Esophagus squamous epithelium (tissue), 4 donors: ENCODE results near the gene GMNN.
"Not testable (repeated sequence)": the region's sequence is repeated elsewhere in the genome, so short reads cannot be mapped to it uniquely, and the experiment has no call there.

Experiments
- POLR2A ChIP-seq, 4 donors: fragments of 450-650 bp; IDR thresholded peaks; one replicate each; pipeline ENCODE4 v1.6.1; 2017; ENCODE audit warnings: antibody characterized with exemption in 4 of 4, mild to moderate bottlenecking in 4 of 4, moderate library complexity in 3 of 4
- TF ChIP-seq, protein P1 (sequence below), 6 experiments: fragments of 450-650 bp in 4 of 6; fragments of 200-600 bp in 2 of 6; sonication (generic) in 2 of 6; IDR thresholded peaks; one replicate each; pipeline ENCODE4 v1.5.1; 2016 to 2019; ENCODE audit warnings: antibody characterized with exemption in 6 of 6, mild to moderate bottlenecking in 4 of 6, moderate library complexity in 4 of 6

DNA sequence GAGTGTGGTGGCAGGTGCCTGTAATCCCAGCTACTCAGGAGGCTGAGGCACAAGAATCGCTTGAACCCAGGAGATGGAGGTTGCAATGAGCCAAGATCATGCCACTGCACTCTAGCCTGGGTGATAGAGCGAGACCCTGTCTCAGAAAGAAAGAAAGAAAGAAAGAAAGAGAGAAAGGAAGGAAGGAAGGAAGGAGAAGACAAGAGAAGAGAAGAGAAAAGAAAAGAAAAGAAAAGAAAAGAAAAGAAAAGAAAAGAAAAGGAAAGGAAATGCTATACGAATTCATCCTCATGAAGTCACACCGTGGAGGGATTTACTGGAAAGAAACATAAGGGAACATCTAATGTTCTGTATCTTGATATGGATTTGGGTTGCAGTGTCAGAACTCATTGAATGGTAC, 40.0 kb upstream of the GMNN start:
- TF ChIP-seq, protein P1, sequence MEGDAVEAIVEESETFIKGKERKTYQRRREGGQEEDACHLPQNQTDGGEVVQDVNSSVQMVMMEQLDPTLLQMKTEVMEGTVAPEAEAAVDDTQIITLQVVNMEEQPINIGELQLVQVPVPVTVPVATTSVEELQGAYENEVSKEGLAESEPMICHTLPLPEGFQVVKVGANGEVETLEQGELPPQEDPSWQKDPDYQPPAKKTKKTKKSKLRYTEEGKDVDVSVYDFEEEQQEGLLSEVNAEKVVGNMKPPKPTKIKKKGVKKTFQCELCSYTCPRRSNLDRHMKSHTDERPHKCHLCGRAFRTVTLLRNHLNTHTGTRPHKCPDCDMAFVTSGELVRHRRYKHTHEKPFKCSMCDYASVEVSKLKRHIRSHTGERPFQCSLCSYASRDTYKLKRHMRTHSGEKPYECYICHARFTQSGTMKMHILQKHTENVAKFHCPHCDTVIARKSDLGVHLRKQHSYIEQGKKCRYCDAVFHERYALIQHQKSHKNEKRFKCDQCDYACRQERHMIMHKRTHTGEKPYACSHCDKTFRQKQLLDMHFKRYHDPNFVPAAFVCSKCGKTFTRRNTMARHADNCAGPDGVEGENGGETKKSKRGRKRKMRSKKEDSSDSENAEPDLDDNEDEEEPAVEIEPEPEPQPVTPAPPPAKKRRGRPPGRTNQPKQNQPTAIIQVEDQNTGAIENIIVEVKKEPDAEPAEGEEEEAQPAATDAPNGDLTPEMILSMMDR (IDR thresholded peaks at IDR 0.05): not testable (repeated sequence)
- TF ChIP-seq POLR2A (IDR thresholded peaks at IDR 0.05): not testable (repeated sequence)
